AML-193 (cell line): Measurements from ENCODE around the gene RAI1.
"Not testable (repeated sequence)": the region's sequence is repeated elsewhere in the genome, so short reads cannot be mapped to it uniquely, and the experiment has no call there.

Source experiments
- DNase-seq, 2 experiments: peaks; one replicate each; lab custom pipeline; 2025; lab: John Stamatoyannopoulos, UW

Gene RAI1

GRCh38 chr17:17665255-17665654 is 16.0 kb upstream of the RAI1 start:
- no peak for DNase-seq

DNA sequence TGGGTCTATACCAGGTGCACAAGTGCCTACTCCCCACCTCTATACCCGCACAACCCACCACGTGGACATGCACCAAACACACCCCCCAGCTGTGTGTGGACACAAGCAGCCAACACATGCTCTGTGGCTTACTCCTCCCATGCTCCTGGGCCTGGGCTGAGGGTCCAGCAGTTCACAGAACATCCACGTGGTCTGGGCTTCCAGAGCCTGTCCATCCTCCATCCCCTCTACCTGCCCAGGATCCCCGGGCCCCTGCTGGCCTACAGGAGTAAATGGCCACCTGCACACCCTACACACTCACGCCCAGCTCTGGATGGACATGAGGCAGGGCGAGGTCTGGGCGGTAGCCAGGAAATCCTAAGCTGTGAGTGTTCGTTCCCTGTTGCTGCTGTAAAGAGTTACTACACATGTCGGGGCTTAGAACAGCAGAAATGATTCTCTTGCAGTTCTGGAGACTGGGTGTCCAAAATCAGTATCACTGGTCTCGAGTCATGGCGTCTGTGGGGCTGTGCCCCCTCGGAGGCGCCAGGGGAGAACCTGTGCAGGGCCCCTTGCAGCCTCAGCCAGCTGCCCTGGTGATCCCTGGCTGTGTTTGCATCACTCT is 15.0 kb upstream of the RAI1 start:
- DNase-seq: no peak

- DNase-seq: no peak
These were observed 14.0 kb upstream of the RAI1 start for GRCh38 chr17:17667231-17667630.

- no peak for DNase-seq
These were observed 13.3 kb upstream of the RAI1 start for GRCh38 chr17:17667947-17668346.

DNA sequence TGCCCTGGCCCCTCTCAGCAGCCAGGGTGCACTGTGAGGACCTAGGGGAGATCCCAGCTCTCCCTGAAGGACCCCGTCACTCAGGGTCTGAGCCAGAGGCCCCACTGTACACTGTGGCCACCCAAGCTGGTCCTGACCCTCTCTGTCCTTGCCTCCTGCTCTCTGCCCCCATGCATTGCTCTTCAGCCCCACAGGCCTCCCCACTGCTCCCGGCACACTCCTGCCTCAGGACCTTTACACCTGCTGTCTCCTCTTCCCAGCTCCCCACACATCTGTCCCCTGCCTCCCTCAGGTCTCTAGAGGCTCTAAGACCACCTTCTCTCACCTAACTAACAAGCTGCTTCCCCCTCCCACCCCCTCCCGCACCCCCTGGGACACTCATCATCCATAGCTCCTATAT is 12.9 kb upstream of the RAI1 start:
- DNase-seq: no peak

- DNase-seq: no peak
These were observed 12.3 kb upstream of the RAI1 start for GRCh38 chr17:17668775-17669579.

GRCh38 chr17:17669580-17670235 is 11.6 kb upstream of the RAI1 start:
- no peak for DNase-seq

GRCh38 chr17:17670701-17671305 is 10.5 kb upstream of the RAI1 start:
- DNase-seq: no peak

- no peak for DNase-seq
These were observed 9.7 kb upstream of the RAI1 start for GRCh38 chr17:17671369-17672129.

GRCh38 chr17:17672453-17673368 is 8.5 kb upstream of the RAI1 start:
- peak; percentile 80 to 87 for DNase-seq

DNA sequence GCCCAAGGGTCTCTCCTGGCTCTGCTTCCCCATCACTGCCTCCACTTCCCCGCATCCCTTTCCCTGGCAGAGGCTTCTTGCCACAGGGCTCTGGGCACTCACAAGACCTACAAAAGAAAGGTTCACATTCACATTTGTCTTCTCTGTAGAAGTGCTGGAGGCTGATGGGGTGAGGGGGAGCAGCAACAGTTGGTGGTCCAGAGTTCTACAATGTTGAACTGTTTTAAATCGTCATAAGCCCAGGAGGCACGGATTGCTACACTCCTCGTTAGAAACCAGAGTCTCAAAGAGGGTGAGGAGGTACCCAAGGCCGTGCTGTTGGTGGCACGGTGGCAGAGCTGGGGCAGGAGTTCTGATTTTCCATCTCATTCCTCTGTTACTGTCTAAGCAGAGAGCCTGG is 5.8 kb upstream of the RAI1 start:
- no peak for DNase-seq

GRCh38 chr17:17675925-17676534 is 5.2 kb upstream of the RAI1 start:
- DNase-seq: no peak

DNA sequence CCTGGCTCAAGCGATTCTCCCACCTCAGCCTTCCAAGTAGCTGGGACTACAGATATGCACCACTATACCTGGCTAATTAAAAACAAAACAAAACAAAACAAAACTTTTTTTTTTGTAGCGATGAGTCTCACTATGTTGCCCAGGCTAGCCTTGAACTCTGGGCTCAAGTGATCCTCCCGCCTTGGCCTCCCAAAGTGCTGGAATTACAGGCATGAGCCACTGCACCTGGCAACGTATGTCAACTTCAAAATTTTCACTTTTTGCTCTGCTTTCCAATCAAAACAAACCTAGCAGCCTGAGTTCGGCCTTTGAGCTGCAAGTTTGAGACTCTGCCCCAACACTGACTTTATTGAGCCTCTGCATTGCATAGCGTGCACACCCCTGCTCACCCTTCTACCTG is 4.5 kb upstream of the RAI1 start:
- no peak for DNase-seq

DNA sequence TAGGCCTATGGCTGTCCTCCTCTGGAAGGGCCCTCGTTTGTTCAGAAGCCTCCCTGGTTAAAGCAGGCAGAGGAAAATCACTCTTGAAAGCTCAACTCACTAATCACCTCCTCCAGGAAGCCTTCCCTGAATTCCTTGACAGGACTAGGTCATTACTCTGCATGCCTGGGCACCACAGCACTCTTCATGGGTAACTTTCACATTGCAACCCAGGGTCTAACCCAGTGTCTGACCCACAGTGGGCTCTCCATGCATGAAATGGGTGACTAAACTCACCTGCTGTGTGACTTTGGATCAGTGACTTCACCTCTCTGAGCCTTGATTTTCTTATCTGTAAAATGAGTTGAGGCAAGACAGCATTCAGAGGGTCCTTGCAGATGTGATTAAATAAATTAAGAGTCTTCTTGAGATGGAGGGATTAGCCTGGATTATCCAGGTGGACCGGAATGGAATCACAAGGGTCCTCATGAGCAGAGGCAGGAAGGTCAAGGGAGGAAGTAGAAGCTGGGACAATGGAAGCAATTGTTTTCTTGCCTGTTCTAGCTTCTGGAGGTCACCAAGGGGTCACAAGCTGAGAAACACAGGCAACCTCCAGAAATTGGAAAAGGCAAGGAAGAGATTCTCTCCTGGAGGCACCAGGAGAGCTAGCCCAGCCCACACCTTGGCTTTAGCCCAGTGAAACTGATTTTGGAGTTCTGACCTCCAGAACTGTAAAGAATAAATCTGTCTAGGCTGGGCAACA is 3.8 kb upstream of the RAI1 start:
- DNase-seq: no peak

- not testable (repeated sequence) for DNase-seq
These were observed 3.1 kb upstream of the RAI1 start for GRCh38 chr17:17678063-17678699.

GRCh38 chr17:17679243-17679642 is 2.0 kb upstream of the RAI1 start:
- DNase-seq: no peak

- DNase-seq: no peak
These were observed 1.5 kb upstream of the RAI1 start for GRCh38 chr17:17679748-17680147.

- DNase-seq: no peak
These were observed 626 bp upstream of the RAI1 start for GRCh38 chr17:17680477-17681186.
